NCI-H446 (cell line): ENCODE results near the gene DDX24.

Experiments used
- DNase-seq, 2 experiments: peaks; one replicate each; lab custom pipeline; 2025; lab: John Stamatoyannopoulos, UW

DDX24 gene

DNA sequence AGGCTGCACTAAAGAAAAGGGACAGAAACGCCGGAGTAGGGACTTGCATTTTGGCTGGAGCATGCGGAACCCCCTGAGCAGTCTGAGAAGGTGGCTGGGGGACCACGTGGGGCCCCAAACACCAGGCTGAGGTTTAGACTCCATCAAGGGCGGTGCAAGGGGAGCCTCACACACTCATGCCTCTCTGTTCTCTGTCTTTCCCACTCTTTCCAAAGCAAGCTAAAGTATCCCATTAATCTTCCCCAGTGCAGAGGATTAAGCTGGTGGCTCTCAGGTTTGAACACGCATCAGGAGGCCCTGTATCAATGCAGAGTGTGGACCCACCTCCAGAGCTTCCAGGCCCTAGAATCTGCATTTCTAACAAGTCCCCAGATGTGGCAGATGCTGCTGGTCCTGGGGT, 70.4 kb downstream of the DDX24 start:
- DNase-seq, result no peak

DNA sequence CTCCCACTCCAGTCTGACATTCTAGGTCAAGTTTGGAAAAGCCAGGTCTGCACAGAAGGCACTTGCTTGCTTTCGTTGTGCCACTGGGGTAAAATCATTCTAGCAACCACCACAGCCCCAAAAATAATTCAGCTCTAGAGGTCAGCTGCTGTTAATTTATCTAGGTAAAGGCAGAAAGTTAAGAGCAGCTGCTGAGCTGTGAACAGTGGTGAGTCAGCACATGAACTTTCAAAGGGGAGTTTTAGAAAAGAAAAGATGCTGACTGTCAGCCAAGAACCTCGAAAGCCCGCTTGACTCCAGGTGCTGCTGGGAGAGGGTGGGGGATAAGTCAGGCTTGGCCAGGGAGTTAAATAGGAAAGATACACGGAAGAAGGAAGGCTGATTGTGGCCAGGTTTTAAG, 71.2 kb downstream of the DDX24 start:
- DNase-seq, result no peak

- no peak for DNase-seq
Observed at GRCh38 chr14:94008234-94008633, 72.8 kb downstream of the DDX24 start.

- no peak for DNase-seq
Observed at GRCh38 chr14:94005324-94006073, 75.5 kb downstream of the DDX24 start.

- DNase-seq, result no peak
Observed at GRCh38 chr14:94004015-94004414, 77.0 kb downstream of the DDX24 start.

GRCh38 chr14:94003397-94003796, 77.6 kb downstream of the DDX24 start:
- no peak for DNase-seq

DNA sequence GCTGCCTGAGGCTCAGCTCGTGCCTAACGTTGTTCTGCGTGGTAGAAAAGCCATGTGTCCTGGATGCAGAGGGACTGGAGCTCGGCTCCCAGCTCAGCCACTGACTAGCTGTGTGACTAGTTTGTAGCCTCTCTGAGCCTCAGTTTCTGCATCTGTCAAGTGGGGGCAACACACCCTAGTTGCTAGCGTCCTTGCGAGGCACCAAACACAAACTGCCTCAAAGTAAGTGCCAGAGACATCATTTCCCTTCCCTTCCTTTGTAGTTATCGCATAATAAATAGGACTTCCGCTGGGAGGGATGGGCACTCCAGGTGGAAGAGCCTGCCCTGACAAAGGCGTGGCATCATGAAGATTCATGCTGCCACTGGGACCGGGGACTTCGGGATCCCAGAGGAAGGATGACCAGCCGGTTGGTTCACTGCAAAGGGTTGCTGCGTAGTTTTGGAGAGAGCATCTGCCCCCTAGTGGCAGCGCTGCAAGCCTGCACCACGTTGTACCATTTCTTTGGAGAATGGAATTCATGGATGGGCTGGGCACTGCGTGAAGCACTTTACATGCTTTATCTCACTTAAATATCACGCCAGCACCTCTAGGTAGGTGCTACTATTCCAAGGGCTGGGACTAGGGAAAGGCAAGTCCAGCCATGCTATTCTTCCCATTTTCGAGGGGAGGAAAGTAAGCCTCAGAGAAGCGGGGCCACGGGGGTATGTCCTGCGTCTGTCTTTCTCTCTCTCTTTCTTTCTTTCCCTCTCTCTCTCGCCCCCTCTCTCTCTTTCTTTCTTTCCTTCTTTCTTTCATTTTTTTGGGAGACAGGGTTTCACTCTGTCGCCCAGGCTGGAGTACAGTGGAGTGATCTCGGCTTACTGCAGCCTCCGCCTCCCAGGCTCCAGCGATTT, 79.3 kb downstream of the DDX24 start:
- DNase-seq, result peak; percentile 49 to 74

GRCh38 chr14:94001016-94001415, 80.0 kb downstream of the DDX24 start:
- no peak for DNase-seq

DNA sequence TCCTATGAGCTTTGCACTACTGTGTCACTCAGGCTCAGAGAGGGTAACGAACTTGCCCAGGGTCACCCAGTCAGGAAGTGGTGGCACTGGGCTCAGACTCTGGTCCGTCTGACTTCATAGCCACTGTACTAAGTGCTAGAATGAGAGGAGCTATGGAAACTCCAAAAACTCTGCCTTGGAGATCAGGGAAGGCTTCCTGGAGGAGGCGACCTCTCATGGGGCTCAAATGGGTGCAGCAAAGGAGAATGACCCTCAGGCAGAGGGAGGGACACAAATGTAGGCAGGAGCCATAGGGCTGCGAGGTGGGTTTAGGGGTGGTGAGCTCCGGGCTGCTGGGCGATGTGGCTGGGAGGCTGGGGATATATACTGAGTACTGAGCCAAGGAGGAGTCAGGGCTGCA, 80.7 kb downstream of the DDX24 start:
- DNase-seq, result no peak

- no peak for DNase-seq
Observed at GRCh38 chr14:93999573-93999972, 81.4 kb downstream of the DDX24 start.

DNA sequence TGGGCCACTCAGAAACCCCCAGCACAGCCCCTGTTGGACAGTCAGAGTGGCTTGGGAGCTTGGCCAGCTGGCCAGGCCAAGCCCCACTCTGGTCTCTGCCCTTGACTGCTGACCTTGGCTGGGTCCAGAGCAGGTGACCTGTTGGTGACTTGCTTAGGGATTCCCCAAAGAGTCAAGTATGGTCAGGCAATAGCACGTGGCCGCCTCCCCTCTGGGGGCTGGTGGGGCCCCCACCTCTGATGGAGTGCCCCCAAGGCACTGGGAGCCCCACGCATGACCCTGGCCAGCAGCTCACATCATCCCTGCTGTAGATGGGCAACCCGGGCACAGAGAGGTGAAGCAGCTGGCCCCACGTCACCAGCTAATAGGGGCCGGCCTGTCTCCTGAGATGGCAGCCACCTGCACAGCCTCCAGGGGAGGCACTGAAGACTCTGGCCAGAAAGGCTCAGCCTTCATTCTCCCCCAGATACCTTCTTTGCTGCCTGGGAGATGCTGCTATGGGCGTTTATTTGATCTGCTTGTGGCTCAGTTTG, 82.1 kb downstream of the DDX24 start:
- no peak for DNase-seq
